H9 (cell line): ENCODE data around the gene KCNMB2. TPM values are rescaled to one million over a fixed set of nuclear protein-coding genes. Genes with fewer than 3 reads are reported as not detected.
"Not testable (repeated sequence)": the region's sequence is repeated elsewhere in the genome, so short reads cannot be mapped to it uniquely, and the experiment has no call there.

Experiments
- DNase-seq: peaks from one replicate; pipeline ENCODE4 v3.0.0-alpha.2; 2017
- H2AFZ ChIP-seq: one replicate; pipeline ENCODE4 v1.6.1; 2013; ENCODE audit warnings: mild to moderate bottlenecking, low read length, control low read depth, moderate library complexity
- H2AK5ac ChIP-seq: 2 replicates; pipeline ENCODE4 v1.6.1; 2013; ENCODE audit warnings: low read length, control low read depth, mixed read lengths; ENCODE audit not compliant: insufficient read length
- H2BK120ac ChIP-seq: one replicate; pipeline ENCODE4 v1.6.1; 2013; ENCODE audit warnings: low read depth, mild to moderate bottlenecking, low read length, control low read depth, inconsistent platforms; ENCODE audit not compliant: poor library complexity, severe bottlenecking
- H2BK12ac ChIP-seq: 2 replicates; pipeline ENCODE4 v1.6.1; 2013; ENCODE audit warnings: low read length, control low read depth, mixed read lengths, low read depth; ENCODE audit not compliant: insufficient read length
- H2BK15ac ChIP-seq: 2 replicates; pipeline ENCODE4 v1.6.1; 2013; ENCODE audit warnings: low read depth, low read length, control low read depth
- H2BK20ac ChIP-seq: one replicate; pipeline ENCODE4 v1.6.1; 2013; ENCODE audit warnings: low read depth, mild to moderate bottlenecking, low read length, control low read depth, inconsistent platforms; ENCODE audit not compliant: poor library complexity, severe bottlenecking
- H2BK5ac ChIP-seq: 2 replicates; pipeline ENCODE4 v1.6.1; 2013; ENCODE audit warnings: low read length, control low read depth, mixed read lengths; ENCODE audit not compliant: insufficient read length
- H3K14ac ChIP-seq: 2 replicates; pipeline ENCODE4 v1.6.1; 2013; ENCODE audit warnings: low read length, control low read depth; ENCODE audit not compliant: insufficient read depth
- H3K18ac ChIP-seq: 2 replicates; pipeline ENCODE4 v1.6.1; 2013; ENCODE audit warnings: low read depth, mild to moderate bottlenecking, mixed read lengths, low read length, control low read depth; ENCODE audit not compliant: insufficient read length
- H3K23ac ChIP-seq: 2 replicates; pipeline ENCODE4 v1.6.1; 2013; ENCODE audit warnings: low read length, control low read depth, mixed read lengths, low read depth; ENCODE audit not compliant: insufficient read length
- H3K23me2 ChIP-seq: 2 replicates; pipeline ENCODE4 v1.6.1; 2013; ENCODE audit warnings: low read depth, mild to moderate bottlenecking, mixed read lengths, low read length, control low read depth; ENCODE audit not compliant: insufficient read length, poor library complexity, severe bottlenecking
- H3K27ac ChIP-seq: 2 replicates; pipeline ENCODE4 v1.5.1; 2013; ENCODE audit warnings: low read length, control low read depth, mixed read lengths, low read depth; ENCODE audit not compliant: insufficient read length
- H3K27me3 ChIP-seq: 2 replicates; pipeline ENCODE4 v1.6.1; 2013; ENCODE audit warnings: low read length, control low read depth, inconsistent platforms; ENCODE audit not compliant: insufficient read depth
- H3K4ac ChIP-seq: 2 replicates; pipeline ENCODE4 v1.6.1; 2013; ENCODE audit warnings: low read depth, mild to moderate bottlenecking, control low read depth, inconsistent platforms, low read length, moderate library complexity
- H3K4me1 ChIP-seq: 2 replicates; pipeline ENCODE4 v1.6.1; 2013; ENCODE audit warnings: low read length, control low read depth, inconsistent platforms; ENCODE audit not compliant: insufficient read depth
- H3K4me2 ChIP-seq: 2 replicates; pipeline ENCODE4 v1.6.1; 2013; ENCODE audit warnings: low read length, control low read depth, mixed read lengths; ENCODE audit not compliant: insufficient read length, insufficient read depth
- H3K56ac ChIP-seq: 2 replicates; pipeline ENCODE4 v1.6.1; 2013; ENCODE audit warnings: low read depth, mild to moderate bottlenecking, mixed read lengths, low read length, control low read depth; ENCODE audit not compliant: insufficient read length
- H3K79me1 ChIP-seq: 2 replicates; pipeline ENCODE4 v1.6.1; 2013; ENCODE audit warnings: low read depth, mild to moderate bottlenecking, moderate library complexity, low read length, control low read depth, inconsistent platforms; ENCODE audit not compliant: insufficient read depth, poor library complexity, severe bottlenecking
- H3K79me2 ChIP-seq: 2 replicates; pipeline ENCODE4 v1.6.1; 2013; ENCODE audit warnings: low read length, control low read depth, inconsistent platforms; ENCODE audit not compliant: insufficient read depth
- H3K9ac ChIP-seq: 2 replicates; pipeline ENCODE4 v1.6.1; 2013; ENCODE audit warnings: low read length, control low read depth, mixed read lengths; ENCODE audit not compliant: insufficient read length; ENCODE audit errors: extremely low read depth
- H3K9me3 ChIP-seq: one replicate; pipeline ENCODE4 v1.6.1; 2013; ENCODE audit warnings: low read depth, low read length, inconsistent platforms; ENCODE audit not compliant: control insufficient read depth
- H3T11ph ChIP-seq: one replicate; pipeline ENCODE4 v1.6.1; 2013; ENCODE audit warnings: mild to moderate bottlenecking, low read length, control low read depth, inconsistent platforms
- H4K20me1 ChIP-seq: one replicate; pipeline ENCODE4 v1.6.1; 2013; ENCODE audit not compliant: control insufficient read depth, insufficient read length, insufficient read depth
- H4K5ac ChIP-seq: 2 replicates; pipeline ENCODE4 v1.6.1; 2013; ENCODE audit warnings: low read depth, mild to moderate bottlenecking, mixed read lengths, low read length, control low read depth; ENCODE audit not compliant: insufficient read length
- H4K8ac ChIP-seq: replicated peaks from 2 replicates; pipeline ENCODE4 v1.6.1; 2013; ENCODE audit warnings: low read length, control low read depth, mixed read lengths, low read depth; ENCODE audit not compliant: insufficient read length
- H4K91ac ChIP-seq: 2 replicates; pipeline ENCODE4 v1.6.1; 2013; ENCODE audit warnings: low read depth, mild to moderate bottlenecking, moderate library complexity, mixed read lengths, low read length, control low read depth; ENCODE audit not compliant: insufficient read length
- H3K27ac Mint-ChIP-seq, 3 experiments: 2 replicates in 2 of 3; 3 replicates in 1 of 3; pipeline ENCODE4 v1.8.0; 2020 to 2021; ENCODE audit warnings: mixed read lengths in 3 of 3, mild to moderate bottlenecking in 1 of 3, moderate library complexity in 1 of 3
- H3K27me3 Mint-ChIP-seq: 2 replicates; pipeline ENCODE4 v1.8.0; 2021; ENCODE audit warnings: low read depth, mild to moderate bottlenecking, moderate library complexity, mixed read lengths
- H3K36me3 Mint-ChIP-seq, 3 experiments: 2 replicates in 2 of 3; 3 replicates in 1 of 3; pipeline ENCODE4 v1.8.0; 2020 to 2021; ENCODE audit warnings: low read depth in 3 of 3, mixed read lengths in 3 of 3; ENCODE audit not compliant: insufficient read depth in 1 of 3
- H3K4me1 Mint-ChIP-seq, 2 experiments: 2 replicates each; pipeline ENCODE4 v1.8.0; 2020; ENCODE audit warnings: mixed read lengths in 2 of 2
- H3K4me3 Mint-ChIP-seq, 2 experiments: 2 replicates in 1 of 2; 3 replicates in 1 of 2; pipeline ENCODE4 v1.8.0; 2020 to 2021; ENCODE audit warnings: mild to moderate bottlenecking in 2 of 2, mixed read lengths in 2 of 2, moderate library complexity in 1 of 2
- H3K9me3 Mint-ChIP-seq, 2 experiments: 2 replicates in 1 of 2; 3 replicates in 1 of 2; pipeline ENCODE4 v1.8.0; 2020; ENCODE audit warnings: mild to moderate bottlenecking in 2 of 2, mixed read lengths in 2 of 2, moderate library complexity in 1 of 2
- CTCF ChIP-seq: fragments of 200-600 bp; sonication (generic); conservative IDR thresholded peaks from 3 replicates; pipeline ENCODE4 v1.8.0; 2021; ENCODE audit warnings: antibody characterized with exemption, mild to moderate bottlenecking
- WGBS: extraction: QIAGEN DNeasy Blood & Tissue Kit; methylation state at CpG from one replicate; pipeline ENCODE4 v1.1.7; 2013; ENCODE audit warnings: missing lambda C conversion rate, low lambda C conversion rate, mixed read lengths; ENCODE audit not compliant: insufficient read length; ENCODE audit errors: extremely low coverage; 5-methylcytosine and 5-hydroxymethylcytosine counted together
- total RNA-seq: library from RNA; stranded (reverse); gene quantifications from 2 replicates; pipeline ENCODE4 v1.2.1, GENCODE V29; 2021

The KCNMB2 gene
- total RNA-seq, 1 experiment from 2014 or later = not detected

- no peak for TF ChIP-seq CTCF
- no peak overlapping the region for H2BK120ac ChIP-seq
- H4K20me1 ChIP-seq = no peaks in the 10 kb centered on the region
- H2AFZ ChIP-seq = no peak overlapping the region
- DNase-seq = no peak
- no peak overlapping the region for H2BK5ac ChIP-seq
- no peak overlapping the region for H3T11ph ChIP-seq
- H2BK12ac ChIP-seq = no peak overlapping the region
- no peaks in the 10 kb centered on the region for H3K23me2 ChIP-seq
- no peak overlapping the region for H3K23ac ChIP-seq
- no peak overlapping the region for H2BK20ac ChIP-seq
- no CpG with 5 or more reads among the region's 2 CpGs for WGBS
- H3K27ac ChIP-seq = no peak overlapping the region
- no peaks in the 10 kb centered on the region for H3K4me1 ChIP-seq
- no peaks in the 10 kb centered on the region for H3K79me2 ChIP-seq
- no peak overlapping the region for H3K27ac Mint-ChIP-seq
- H2BK15ac ChIP-seq = no peak overlapping the region
- H3K4me2 ChIP-seq = no peak overlapping the region
- no peak overlapping the region for H4K8ac ChIP-seq
- no peak overlapping the region for H3K4me3 Mint-ChIP-seq
- no peak overlapping the region for H2AK5ac ChIP-seq
- no peak overlapping the region for H3K56ac ChIP-seq
- H4K5ac ChIP-seq = no peak overlapping the region
- no peak overlapping the region for H3K18ac ChIP-seq
- no peaks in the 10 kb centered on the region for H3K79me1 ChIP-seq
- H3K4ac ChIP-seq = no peak overlapping the region
- no peak overlapping the region for H3K14ac ChIP-seq
- no peak overlapping the region for H4K91ac ChIP-seq
- no peaks in the 10 kb centered on the region for H3K9me3 Mint-ChIP-seq
- no peaks in the 10 kb centered on the region for H3K4me1 Mint-ChIP-seq
- H3K27me3 ChIP-seq = no peaks in the 10 kb centered on the region
- no peaks in the 10 kb centered on the region for H3K36me3 Mint-ChIP-seq
- no peaks in the 10 kb centered on the region for H3K27me3 Mint-ChIP-seq
- H3K9ac ChIP-seq = no peak overlapping the region
- H3K9me3 ChIP-seq = no peaks in the 10 kb centered on the region
Observed at GRCh38 chr3:178514401-178514800, 21.8 kb upstream of the KCNMB2 start.

- H3K4me3 Mint-ChIP-seq, H3K4me2 ChIP-seq, H3T11ph ChIP-seq, H2AFZ ChIP-seq, H3K9ac ChIP-seq, H2BK5ac ChIP-seq, H3K27me3 Mint-ChIP-seq, H3K79me2 ChIP-seq, H3K56ac ChIP-seq, H3K4ac ChIP-seq, H2BK12ac ChIP-seq, H3K23me2 ChIP-seq, H3K9me3 ChIP-seq, H4K8ac ChIP-seq, H3K18ac ChIP-seq, DNase-seq, H2BK120ac ChIP-seq, H2BK15ac ChIP-seq, H4K5ac ChIP-seq, H3K79me1 ChIP-seq, H4K91ac ChIP-seq, H3K14ac ChIP-seq, H2BK20ac ChIP-seq, H3K4me1 Mint-ChIP-seq, H3K4me1 ChIP-seq, H3K27ac Mint-ChIP-seq, H4K20me1 ChIP-seq, H3K27me3 ChIP-seq, H3K23ac ChIP-seq, H3K36me3 Mint-ChIP-seq, H2AK5ac ChIP-seq, H3K27ac ChIP-seq, H3K9me3 Mint-ChIP-seq: not testable (repeated sequence)
- no CpG with 5 or more reads among the region's 6 CpGs for WGBS
Observed at GRCh38 chr3:178515076-178515744, 21.0 kb upstream of the KCNMB2 start.
